Endothelial cell of hepatic sinusoid (primary cell): ENCODE data around the gene MICALL1.
"Not testable (repeated sequence)": the region's sequence is repeated elsewhere in the genome, so short reads cannot be mapped to it uniquely, and the experiment has no call there.

Source experiments
- in situ Hi-C: cut with HindIII; loops from 2 replicates; pipeline ENCODE4 v1.10.0; 2017; ENCODE audit warnings: low sequenced_read_pairs

Gene MICALL1

DNA sequence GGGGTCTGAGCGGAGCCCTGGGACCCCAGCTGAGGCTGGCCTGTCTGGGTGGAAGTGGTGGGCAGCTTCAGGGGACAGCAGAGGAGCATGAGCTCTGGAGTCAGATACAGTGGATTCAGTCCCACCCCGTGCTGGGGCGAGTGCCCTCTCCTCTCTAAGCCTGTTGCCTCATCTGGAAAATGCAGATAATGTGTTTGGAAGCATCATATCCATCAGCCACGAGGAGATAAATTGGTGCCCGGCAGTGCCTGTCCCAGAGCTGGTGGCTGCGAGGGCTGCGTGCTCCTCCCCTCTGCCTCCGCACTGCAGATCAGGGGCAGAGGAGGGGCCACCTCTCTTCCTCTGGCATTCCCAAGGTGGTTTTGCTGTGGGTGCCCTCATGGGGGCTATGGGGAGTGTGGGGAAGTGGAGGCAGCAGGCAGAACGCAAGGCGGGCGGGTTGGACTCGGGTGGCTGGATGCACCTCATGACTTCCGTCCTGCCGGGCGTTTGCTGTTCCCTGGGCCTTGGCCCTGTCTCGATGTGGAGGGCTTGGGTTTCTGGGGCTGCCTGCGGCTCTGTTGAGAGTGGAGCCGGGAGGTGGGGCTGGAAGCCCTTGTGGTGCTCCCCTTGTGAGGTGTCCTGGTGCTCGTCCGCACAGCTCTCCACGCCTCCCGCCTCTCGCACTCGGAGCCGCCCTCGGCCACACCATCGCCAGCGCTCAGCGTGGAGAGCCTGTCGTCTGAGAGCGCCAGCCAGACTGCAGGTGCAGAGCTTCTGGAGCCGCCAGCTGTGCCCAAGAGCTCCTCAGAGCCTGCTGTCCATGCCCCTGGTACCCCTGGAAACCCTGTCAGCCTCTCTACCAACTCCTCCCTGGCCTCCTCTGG is 20.9 kb downstream of the MICALL1 start:
- in situ Hi-C loops = no loop called here

DNA sequence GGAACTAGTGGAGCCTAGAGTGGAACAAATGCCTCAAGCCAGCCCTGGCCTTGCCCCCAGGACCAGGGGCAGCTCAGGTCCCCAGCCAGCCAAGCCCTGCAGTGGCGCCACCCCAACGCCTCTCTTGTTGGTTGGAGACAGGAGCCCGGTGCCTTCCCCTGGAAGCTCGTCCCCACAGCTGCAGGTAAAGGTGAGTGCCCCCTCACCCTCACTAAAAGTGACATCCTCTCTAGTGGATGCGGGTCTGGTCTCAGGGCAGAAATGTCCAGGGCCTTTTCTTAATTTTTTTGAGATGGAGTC is 21.5 kb downstream of the MICALL1 start:
- in situ Hi-C loops = no loop called here

DNA sequence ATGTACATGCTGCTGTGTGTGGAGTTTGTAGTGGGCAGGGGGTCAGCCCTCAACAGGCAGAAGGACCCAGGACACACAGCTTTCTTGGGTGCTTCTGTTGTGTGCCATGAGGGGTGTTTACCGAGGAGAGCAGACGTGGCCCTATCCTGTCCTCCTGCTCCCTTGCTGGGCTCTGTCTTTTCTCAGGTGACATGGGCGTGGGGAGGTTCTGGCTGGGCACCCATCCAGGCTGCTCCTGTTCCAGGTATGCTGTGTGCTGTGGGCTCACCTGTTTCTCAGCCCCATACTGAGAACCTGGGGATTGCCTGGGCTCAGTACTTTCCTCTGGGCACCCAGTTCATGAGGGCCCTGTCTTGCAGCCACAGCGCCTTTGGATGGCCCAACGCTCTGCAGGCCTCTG is 23.3 kb downstream of the MICALL1 start:
- in situ Hi-C loops = no loop called here

DNA sequence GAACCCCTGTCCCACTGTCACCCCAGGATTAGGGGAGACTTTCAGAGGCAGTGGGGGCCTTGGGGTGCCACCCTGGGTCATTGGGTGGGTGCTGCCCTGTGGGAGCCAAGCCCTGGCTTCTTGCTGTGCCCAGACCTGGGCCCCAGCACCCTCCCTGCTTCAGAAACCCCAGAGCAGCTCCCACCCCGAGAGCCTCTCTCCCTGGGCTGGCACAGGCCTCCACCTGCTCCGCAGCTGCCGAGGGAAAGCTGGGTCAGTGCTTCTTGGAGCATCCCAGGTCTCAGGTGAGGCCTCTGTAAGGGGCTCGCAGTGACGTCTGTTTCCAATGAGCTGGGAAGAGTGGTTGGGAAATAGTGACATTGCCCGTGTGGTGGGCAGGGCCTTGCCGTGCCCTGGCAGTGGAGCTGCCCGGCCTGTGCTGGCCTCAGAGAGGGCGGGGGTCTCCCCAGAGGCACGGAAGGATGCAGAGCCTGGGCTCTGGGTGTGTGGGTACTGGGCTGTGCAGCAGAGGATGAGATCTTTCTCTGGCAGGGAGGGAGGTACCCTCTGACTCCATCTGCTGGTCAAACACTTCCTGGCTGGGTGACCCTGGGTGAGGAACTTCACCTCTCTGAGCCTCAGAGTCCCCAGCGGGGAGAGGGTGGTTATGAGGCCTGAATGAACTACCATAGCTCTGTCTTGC is 24.3 kb downstream of the MICALL1 start:
- in situ Hi-C loops = no loop called here

DNA sequence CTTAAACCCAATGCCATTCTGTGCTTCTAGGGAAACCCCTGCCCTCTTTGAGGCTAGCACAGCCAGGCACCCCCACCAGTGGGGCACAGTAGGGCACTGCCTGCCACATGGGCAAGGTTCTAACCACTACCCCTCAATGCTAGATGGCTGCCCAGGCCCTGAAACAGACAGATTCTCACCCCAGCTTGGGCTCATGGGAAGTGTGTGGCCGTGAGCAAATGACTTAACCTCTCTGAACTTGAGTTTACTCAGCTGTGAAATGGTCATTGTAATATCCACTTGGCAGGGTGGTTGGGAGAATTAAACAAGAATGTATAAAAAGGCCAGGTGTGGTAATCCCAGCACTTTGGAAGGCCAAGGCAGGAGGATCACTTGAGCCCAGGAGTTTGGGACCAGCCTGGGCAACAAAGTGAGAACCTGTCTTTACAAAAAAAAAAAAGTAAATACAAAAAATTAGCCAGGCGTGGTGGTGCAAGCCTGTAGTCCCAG is 24.9 kb downstream of the MICALL1 start:
- in situ Hi-C loops = no loop called here

DNA sequence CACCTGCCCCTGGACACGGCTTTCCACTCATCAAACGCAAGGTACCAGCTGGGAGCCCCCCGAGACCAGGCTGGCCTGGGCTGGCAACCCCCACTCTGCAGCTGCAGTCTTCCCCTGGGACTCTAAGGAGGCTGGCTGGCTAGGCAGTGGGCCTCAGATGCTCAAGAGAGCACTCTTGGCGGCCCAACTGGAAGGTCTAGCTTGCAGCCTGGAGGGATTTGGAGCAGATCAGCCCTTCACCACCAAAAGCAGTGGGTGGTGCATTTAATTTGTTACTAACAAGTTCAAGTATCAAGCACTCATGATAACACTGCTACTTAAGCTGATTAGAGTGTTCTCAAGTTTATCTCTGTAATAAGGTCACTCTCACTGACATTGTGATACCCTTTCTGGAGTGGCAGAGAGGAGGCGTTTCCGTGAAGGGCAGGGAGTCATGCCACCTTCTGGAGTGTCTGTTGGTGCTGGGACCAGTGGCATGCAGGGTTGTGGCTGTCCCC is 25.8 kb downstream of the MICALL1 start:
- in situ Hi-C loops = no loop called here

DNA sequence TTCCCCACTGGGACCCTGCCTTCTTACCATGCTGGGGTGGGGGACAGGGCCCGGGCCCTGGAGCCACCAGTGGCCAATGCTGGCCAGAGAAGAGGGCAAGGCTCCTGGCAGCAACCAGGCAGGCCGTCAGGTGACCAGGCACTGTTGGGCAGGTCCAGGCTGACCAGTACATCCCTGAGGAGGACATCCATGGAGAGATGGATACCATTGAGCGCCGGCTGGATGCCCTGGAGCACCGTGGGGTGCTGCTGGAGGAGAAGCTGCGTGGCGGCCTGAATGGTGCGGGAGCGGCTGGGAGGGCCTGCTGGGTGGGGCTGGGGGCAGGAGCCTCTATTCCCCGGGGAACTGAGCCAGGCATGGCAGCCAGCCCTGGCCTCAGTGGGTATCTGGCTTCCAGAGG is 26.3 kb downstream of the MICALL1 start:
- in situ Hi-C loops = no loop called here

DNA sequence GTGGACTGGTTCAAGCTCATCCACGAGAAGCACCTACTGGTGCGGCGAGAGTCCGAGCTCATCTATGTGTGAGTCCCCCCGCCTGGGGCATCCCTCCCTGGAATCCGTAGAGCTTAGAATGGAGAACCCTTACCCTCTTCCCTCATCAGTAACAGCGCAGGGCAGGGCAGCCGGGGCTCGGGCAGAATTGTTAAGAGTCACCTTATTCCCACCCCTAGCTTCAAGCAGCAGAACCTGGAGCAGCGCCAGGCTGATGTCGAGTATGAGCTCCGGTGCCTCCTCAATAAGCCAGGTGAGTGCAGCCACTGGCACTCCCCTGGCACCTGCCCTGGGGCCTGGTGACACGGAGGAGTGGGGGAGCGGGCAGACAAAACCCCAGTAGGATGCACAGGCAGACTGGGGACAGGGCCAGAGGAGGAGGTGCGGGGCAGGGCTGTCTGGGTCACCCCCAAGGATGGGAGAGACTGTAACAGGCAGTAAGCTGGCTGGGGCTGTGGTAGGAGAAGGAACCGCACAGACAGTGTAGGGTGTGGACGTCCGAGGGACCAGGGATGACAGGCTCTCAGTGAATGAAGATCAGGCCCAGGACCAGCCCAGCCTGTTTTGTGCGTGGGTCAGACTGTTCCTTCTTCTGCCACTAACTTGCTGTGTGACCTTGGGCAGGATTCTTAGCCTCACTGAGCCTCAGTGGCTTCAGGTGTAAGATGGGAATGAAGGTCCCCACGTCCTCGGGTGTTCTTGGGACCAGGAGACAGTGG is 26.9 kb downstream of the MICALL1 start:
- in situ Hi-C loops = no loop called here

DNA sequence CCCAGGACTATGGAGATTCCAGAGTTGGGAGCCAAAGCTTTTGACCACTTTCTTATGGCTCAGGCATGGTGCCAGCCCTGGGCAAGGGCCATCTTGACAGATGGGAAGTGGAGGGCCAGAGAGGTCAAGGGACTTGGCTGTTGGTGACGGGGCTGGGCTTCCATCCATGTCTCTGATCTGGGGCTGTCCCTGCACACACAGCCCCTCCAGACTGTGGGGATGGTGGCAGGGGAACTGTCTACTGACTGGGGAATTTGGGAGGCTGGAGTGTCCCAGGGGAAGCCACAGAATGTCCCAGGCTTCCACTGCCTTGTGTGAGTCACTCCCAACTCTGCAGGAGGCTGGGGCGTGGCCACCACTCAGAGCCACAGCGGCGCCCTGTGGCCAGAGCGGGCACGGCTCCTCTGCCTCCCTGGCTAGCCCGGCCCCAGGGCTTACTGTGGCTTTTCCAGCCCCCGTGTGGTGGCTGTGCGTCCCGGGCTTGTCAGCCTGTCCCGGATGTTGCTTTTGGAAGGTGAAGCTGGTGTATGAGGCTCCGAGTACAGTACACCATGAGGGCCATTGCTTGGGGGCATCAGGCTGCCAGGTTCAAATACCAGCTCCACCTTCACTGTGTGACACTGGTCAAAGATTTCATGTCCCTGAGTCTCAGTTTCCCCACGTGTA is 27.7 kb downstream of the MICALL1 start:
- in situ Hi-C loops = no loop called here

DNA sequence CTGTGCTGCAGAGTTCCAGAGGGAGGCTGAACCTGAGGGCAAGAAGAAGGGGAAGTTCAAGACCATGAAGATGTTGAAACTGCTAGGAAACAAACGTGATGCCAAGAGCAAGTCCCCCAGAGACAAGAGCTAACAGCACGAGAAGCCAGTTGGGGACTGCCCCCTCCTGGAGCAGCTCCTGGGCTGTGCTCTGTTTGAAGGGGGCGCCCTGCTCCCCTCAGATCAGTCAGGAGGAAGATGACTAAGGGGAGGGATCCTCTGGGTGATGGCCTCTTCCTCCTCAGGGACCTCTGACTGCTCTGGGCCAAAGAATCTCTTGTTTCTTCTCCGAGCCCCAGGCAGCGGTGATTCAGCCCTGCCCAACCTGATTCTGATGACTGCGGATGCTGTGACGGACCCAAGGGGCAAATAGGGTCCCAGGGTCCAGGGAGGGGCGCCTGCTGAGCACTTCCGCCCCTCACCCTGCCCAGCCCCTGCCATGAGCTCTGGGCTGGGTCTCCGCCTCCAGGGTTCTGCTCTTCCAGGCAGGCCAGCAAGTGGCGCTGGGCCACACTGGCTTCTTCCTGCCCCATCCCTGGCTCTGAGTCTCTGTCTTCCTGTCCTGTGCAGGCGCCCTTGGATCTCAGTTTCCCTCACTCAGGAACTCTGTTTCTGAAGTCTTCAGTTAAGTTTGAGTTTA is 34.7 kb downstream of the MICALL1 start:
- in situ Hi-C loops = no loop called here

DNA sequence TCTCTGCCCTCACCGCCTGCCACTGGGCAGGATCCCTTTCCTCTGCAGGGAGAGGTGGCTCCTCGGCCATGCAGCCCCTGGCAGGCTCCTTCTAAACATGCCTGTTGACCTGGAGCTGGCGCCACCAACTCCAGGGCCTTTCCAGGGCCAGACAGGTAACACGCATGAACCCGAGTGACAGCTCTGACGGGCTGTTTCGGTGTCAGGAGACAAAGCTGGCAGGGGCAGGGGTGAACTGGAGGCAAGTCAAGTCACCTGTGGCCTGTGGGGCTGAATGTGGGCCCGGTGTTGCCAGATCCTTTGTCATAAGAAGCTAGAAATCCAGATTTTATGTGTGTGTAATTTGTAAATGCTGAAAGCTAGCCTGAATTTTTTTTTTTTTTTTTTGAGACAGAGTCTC is 36.0 kb downstream of the MICALL1 start:
- in situ Hi-C loops = no loop called here

DNA sequence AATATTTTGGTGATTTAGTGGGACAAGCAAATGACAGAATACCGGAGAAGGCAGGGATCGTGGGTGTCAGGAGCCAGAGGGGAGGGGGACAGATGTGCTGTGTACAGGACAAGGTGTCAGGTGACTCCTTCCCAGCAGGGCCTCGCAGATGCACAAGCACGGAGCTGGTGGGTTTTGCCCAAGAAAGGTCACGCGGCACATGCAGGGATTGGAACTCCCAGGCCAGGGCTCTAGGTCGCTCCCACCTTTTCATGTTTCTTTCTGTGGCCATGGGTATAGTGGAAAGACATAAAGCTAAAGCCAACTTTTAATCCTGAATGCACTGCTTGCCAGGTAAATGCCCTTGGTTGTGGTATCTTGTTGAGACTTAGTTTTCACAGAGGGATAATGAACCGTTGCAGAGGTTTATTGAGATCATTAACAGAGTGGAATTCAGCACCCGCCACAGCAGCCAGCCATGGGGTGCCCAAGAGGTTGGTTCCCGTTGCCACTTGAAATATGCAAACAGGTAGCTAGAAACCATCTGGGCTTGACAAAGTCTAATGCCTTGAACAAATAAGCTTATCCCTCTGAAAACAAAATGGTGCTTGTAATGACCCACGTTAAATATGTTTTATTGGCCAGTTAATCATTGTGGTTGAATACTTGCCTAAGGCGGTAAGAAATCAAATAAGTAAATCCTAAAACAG is 37.2 kb downstream of the MICALL1 start:
- in situ Hi-C loops = no loop called here

DNA sequence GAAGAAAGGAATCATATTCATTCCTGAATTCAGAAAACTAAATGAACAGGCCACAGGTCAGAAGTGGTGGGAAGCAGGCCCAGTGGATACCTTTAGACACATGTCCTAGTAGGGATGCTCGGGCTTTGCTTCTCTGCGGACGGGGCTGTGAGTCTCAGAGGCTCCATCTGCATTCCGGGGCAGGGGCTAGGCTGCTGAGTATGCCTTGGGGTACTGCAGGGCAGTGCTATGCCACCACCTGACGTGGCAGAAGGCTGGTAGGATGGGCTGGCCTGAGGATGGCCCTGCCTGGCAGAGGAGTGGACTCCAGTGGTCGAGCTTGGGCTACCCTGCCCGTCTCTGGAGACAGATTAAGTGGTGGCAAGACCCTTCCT is 37.7 kb downstream of the MICALL1 start:
- in situ Hi-C loops = no loop called here

DNA sequence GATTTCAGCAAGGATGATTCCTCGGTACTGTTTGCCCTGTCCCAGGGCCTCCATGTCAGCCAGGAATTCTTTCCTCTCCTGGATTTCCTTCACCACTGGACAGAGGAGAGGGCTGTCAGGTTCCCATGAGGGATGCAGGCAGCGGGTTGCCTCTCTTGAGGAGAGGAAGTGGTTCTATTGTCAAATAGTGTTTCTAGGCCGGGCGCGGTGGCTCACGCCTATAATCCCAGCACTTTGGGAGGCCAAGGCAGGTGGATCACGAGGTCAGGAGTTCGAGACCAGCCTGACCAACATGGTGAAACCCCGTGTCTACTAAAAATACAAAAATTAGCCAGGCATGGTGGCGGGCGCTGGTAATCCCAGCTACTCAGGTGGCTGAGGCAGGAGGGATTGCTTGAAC is 38.3 kb downstream of the MICALL1 start:
- in situ Hi-C loops = not testable (repeated sequence)

DNA sequence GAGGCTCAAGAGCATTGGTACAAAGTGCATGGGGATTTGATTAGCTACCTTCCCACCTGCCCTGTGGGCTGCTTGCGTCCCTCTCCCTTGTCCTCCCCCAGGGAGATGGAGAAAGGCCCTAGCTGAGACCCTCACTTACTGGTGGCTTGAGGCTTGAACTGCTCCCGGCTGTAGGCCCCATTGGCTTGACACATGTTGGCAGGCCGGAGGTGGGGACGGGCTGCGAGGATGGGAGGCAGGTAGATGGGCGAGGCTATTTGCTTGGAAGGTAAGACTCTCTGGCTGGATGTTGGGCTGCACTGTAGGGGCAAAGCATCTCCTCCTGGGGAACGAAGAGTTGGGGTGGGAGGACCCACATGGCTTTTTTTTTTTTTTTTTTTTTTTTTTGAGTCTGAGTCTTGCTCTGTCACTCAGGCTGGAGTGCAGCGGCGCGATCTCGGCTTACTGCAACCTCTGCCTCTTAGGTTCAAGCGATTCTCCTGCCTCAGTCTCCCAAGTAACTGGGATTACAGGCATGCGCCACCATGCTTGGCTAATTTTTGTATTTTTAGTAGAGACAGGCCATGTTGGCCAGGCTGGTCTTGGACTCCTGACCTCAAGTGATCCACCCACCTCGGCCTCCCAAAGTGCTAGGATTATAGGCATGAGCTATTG is 41.2 kb downstream of the MICALL1 start:
- in situ Hi-C loops = not testable (repeated sequence)

DNA sequence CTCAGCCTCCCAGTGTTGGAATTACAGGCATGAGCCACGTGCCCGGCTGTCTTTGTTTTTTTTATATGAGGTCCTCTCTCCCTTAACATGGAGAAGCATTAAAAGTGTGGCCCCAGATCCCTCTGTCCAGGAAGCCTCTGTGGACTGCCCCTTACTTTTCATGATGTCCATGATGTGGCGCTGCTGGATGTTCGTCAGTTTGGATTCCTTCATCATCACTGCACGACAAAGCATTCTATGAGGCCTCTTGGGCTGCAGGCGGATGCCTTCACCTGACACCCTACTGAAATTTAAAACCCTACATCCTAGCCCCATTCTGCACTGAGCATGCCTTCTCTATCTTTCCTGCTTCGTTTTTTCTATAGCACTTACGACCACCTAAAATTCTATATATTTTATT is 45.2 kb downstream of the MICALL1 start:
- in situ Hi-C loops = no loop called here

DNA sequence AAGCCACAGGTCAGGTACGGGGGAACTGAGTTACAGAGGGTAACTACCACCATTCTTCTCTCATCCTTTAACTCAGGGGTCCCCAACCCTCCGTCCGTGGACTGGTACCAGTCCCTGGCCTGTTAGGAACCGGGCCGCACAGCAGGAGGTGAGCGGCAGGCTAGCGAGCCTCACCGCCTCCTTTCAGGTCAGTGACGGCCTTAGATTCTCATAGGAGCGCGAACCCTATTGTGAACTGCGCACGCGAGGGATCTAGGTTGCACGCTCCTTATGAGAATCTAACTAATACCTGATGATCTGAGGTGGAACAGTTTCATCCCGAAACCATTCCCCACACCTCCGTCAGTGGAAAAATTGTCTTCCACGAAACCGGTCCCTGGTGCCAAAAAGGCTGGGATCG is 46.5 kb downstream of the MICALL1 start:
- in situ Hi-C loops = not testable (repeated sequence)

DNA sequence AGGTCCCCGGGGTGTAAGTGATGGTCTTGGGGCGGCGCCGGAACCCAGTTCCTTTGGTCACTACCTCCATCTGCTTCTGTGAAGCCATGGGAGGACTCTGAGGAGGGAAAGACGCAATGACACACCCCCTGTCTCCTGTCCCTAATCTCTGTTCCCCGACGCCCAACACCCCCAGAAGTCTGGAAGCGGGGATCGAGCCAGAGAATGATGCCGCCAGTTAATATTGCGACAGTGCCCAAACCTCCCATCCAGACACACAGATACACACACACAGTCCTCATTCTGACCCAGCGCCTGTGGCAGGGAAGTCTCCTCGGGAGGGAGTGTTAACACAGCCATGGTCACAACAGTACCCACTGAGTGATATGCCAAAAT is 47.0 kb downstream of the MICALL1 start:
- in situ Hi-C loops = no loop called here

DNA sequence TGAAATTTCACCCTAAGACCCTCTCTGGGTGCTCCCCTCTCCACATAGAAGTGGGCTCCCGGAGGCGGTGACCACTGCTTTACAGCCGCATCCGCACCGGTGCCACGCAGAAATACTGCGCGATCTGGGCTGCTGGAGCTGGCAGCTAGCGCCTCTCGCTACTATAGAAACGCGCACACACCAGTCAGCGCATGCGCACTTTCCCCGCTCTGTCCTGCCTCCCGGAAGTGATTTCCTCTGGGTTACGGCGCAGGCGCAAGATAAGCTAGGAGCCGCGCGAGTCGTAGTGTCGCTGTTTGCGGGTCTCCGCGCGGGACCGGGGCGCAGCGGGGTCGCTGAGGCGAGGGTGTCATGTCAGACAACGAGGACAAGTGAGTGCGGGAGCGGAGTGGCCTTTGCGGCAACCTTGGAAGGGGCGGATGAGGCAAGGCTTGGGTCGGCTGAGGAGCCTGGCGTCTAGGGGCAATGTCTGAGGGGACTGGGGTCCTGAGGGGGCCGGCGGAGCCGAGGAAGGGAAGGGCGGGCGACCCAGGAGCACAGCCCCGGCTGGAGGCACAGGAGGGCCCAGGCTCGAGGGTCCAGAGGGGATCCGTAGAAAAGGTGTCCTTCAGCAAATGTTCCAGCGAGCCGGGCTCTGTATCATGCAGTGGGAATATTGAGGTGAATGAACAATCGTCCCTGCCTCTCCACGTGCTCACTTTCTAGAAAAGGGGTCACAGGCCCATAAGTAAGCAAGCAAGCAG is 47.5 kb downstream of the MICALL1 start, which contains the start of the genes C22orf23 and POLR2F:
TSS of gene C22orf23 (minus strand) at position 165 of the 743 bp plus-strand sequence. CDS start 452 bp downstream, outside the sequence.
TSS of gene POLR2F (plus strand) at position 263 of the 743 bp plus-strand sequence. CDS start at position 352, 89 bp downstream.
- in situ Hi-C loops = no loop called here
